Keratinocyte (primary cell): ENCODE measurements around the gene TFB1M. TPM values are rescaled to one million over a fixed set of nuclear protein-coding genes. Genes with fewer than 3 reads are reported as not detected.

Experiments used
- DNase-seq: peaks from one replicate; pipeline ENCODE4 v3.0.0-alpha.2; 2011; ENCODE audit warnings: low read depth, missing footprints, low spot score
- FAIRE-seq: peaks from 2 replicates; lab custom pipeline; 2011; peaks lifted over from hg19 to GRCh38; lab: Jason Lieb, UNC
- H2AFZ ChIP-seq: 2 replicates; pipeline ENCODE4 v1.6.0; 2012; ENCODE audit warnings: low read length, control low read depth, inconsistent platforms; ENCODE audit not compliant: control insufficient read depth
- H3K27ac ChIP-seq: 2 replicates; pipeline ENCODE4 v1.5.1; 2011; ENCODE audit warnings: low read length; ENCODE audit not compliant: control insufficient read depth, insufficient read depth
- H3K27me3 ChIP-seq: 3 replicates; pipeline ENCODE4 v1.6.0; 2011; ENCODE audit warnings: low read length; ENCODE audit not compliant: control insufficient read depth, insufficient read depth; ENCODE audit errors: extremely low read depth
- H3K36me3 ChIP-seq, 2 experiments: 2 replicates in 1 of 2; 3 replicates in 1 of 2; pipeline ENCODE4 v1.5.1; 2011; ENCODE audit warnings: low read length in 2 of 2, mild to moderate bottlenecking in 1 of 2; ENCODE audit not compliant: control insufficient read depth in 2 of 2, insufficient read depth in 2 of 2; ENCODE audit errors: extremely low read depth in 1 of 2
- H3K4me1 ChIP-seq: 3 replicates; pipeline ENCODE4 v1.5.1; 2011; ENCODE audit warnings: low read length; ENCODE audit not compliant: control insufficient read depth, insufficient read depth; ENCODE audit errors: extremely low read depth
- H3K4me2 ChIP-seq: 3 replicates; pipeline ENCODE4 v1.6.0; 2011; ENCODE audit warnings: low read depth, low read length; ENCODE audit not compliant: control insufficient read depth, insufficient read depth; ENCODE audit errors: extremely low read depth
- H3K4me3 ChIP-seq, 3 experiments: fragments of 200-600 bp in 1 of 3; sonication (generic) in 1 of 3; 2 replicates in 2 of 3; 3 replicates in 1 of 3; pipeline ENCODE4 v1.5.1; 2011 to 2016; ENCODE audit warnings: low read length in 3 of 3, mild to moderate bottlenecking in 3 of 3, control low read depth in 2 of 3, inconsistent platforms in 1 of 3, low read depth in 1 of 3, mixed read lengths in 1 of 3, mixed run types in 1 of 3, moderate library complexity in 1 of 3; ENCODE audit not compliant: control insufficient read depth in 2 of 3, insufficient read depth in 2 of 3; ENCODE audit errors: extremely low read depth in 1 of 3
- H3K79me2 ChIP-seq: 2 replicates; pipeline ENCODE4 v1.6.0; 2012; ENCODE audit warnings: low read length; ENCODE audit not compliant: control insufficient read depth, insufficient read depth
- H3K9ac ChIP-seq: 3 replicates; pipeline ENCODE4 v1.6.0; 2011; ENCODE audit warnings: low read length; ENCODE audit not compliant: control insufficient read depth, insufficient read depth; ENCODE audit errors: extremely low read depth
- H3K9me1 ChIP-seq: 3 replicates; pipeline ENCODE4 v1.6.0; 2011; ENCODE audit warnings: low read length; ENCODE audit not compliant: control insufficient read depth, insufficient read depth; ENCODE audit errors: extremely low read depth
- H3K9me3 ChIP-seq: 2 replicates; pipeline ENCODE4 v1.5.1; 2012; ENCODE audit warnings: low read depth, low read length; ENCODE audit not compliant: control insufficient read depth
- H4K20me1 ChIP-seq: 3 replicates; pipeline ENCODE4 v1.6.0; 2011; ENCODE audit warnings: low read length; ENCODE audit not compliant: control insufficient read depth, insufficient read depth; ENCODE audit errors: extremely low read depth
- EZH2 ChIP-seq: IDR thresholded peaks from one replicate; pipeline ENCODE4 v1.6.1; 2012; ENCODE audit warnings: inconsistent platforms, mild to moderate bottlenecking, low read length, moderate library complexity
- dilution Hi-C: fragments of 300-500 bp; cut with MboI; formaldehyde crosslinking; loops from one replicate; pipeline ENCODE4 v1.7.0; 2020; ENCODE audit warnings: low sequenced_read_pairs; ENCODE audit not compliant: extremely low pct_ligation_motif_present
- polyA plus RNA-seq, 5 experiments: library from polyadenylated mRNA; depleted of rRNA in 3 of 5; stranded (reverse) in 3 of 5; stranded (forward) in 1 of 5; unstranded in 1 of 5; fragments of >200 nt; gene quantifications; 1 replicate in 1 of 5; 2 replicates in 3 of 5; 3 replicates in 1 of 5; pipeline versions ENCODE4 v1.2.1 to v1.2.3, GENCODE V29; 2011 to 2012; ENCODE audit warnings: missing spikeins in 2 of 5, low read depth in 1 of 5, low replicate concordance in 1 of 5
- TF ChIP-seq, protein P1 (sequence below), 3 experiments: IDR thresholded peaks in 1 of 3; conservative IDR thresholded peaks in 1 of 3; optimal IDR thresholded peaks in 1 of 3; 2 replicates in 2 of 3; 3 replicates in 1 of 3; pipeline versions ENCODE3 to v1.5.1; 2011; ENCODE audit warnings: low read length in 3 of 3, mild to moderate bottlenecking in 3 of 3, moderate library complexity in 2 of 3, control low read depth in 1 of 3, inconsistent platforms in 1 of 3; ENCODE audit not compliant: insufficient read depth in 2 of 3; ENCODE audit errors: extremely low read depth in 1 of 3

TFB1M gene
- polyA plus RNA-seq, 1 donor (not counting 4 experiments of a cell fraction or from before 2014, with no cell fraction given) = 38.6 TPM

DNA sequence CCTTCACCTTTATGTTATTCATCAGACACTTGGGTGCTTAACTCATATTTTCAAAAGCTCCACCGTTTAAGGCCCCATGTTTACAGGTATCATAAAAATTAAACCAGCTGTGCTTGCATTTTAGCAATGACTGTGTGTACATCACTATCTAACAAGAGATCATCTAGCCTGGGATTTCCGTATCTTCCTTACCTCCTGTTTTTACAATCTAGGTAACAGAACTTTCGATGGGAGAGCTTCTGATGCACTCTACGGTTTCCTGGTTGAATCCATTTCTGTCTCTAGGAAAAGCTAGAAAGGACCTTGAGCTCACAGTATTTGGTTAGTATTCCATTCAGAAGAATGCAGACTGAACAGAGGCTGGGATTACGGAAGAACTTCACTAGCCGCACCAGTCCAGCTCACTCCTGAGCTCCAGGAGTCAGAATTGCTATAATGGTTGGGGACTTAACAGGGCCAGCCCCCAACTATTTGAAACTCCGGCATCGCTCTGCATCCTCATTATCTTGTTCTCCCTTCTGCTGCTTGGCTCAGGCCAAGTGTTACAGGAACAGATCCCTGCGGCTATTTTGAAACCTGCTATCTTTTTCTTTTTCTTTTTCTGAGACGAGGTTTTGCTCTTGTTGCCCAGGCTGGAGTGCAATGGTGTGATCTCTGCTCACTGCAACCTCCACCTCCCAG is 63.4 kb downstream of the TFB1M start:
- Histone ChIP-seq H3K4me3 (no peak overlapping the region), H4K20me1 (no peaks in the 10 kb centered on the region), H3K36me3 (peaks cover 12 to 18% of the 10 kb centered on the region in 2 experiments), H2AFZ (no peak overlapping the region), H3K4me2 (no peak overlapping the region), H3K9ac (no peak overlapping the region), H3K79me2 (no peaks in the 10 kb centered on the region), H3K9me1 (no peaks in the 10 kb centered on the region), H3K4me1 (peaks cover 13% of the 10 kb centered on the region), H3K9me3 (no peaks in the 10 kb centered on the region), H3K27ac (no peak overlapping the region), H3K27me3 (no peaks in the 10 kb centered on the region)
- dilution Hi-C loops = no loop called here
- TF ChIP-seq, protein P1, sequence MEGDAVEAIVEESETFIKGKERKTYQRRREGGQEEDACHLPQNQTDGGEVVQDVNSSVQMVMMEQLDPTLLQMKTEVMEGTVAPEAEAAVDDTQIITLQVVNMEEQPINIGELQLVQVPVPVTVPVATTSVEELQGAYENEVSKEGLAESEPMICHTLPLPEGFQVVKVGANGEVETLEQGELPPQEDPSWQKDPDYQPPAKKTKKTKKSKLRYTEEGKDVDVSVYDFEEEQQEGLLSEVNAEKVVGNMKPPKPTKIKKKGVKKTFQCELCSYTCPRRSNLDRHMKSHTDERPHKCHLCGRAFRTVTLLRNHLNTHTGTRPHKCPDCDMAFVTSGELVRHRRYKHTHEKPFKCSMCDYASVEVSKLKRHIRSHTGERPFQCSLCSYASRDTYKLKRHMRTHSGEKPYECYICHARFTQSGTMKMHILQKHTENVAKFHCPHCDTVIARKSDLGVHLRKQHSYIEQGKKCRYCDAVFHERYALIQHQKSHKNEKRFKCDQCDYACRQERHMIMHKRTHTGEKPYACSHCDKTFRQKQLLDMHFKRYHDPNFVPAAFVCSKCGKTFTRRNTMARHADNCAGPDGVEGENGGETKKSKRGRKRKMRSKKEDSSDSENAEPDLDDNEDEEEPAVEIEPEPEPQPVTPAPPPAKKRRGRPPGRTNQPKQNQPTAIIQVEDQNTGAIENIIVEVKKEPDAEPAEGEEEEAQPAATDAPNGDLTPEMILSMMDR (optimal IDR thresholded peaks at IDR 0.05 in 1 of 3, IDR thresholded peaks at IDR 0.05 in 1 of 3, conservative IDR thresholded peaks at IDR 0.05 in 1 of 3; ENCODE audit: extremely low read depth in 1 of 3, insufficient read depth in 2 of 3, low read length in 3 of 3) = no peak
- no peak for TF ChIP-seq EZH2
- FAIRE-seq (no peak), DNase-seq (no peak)

DNA sequence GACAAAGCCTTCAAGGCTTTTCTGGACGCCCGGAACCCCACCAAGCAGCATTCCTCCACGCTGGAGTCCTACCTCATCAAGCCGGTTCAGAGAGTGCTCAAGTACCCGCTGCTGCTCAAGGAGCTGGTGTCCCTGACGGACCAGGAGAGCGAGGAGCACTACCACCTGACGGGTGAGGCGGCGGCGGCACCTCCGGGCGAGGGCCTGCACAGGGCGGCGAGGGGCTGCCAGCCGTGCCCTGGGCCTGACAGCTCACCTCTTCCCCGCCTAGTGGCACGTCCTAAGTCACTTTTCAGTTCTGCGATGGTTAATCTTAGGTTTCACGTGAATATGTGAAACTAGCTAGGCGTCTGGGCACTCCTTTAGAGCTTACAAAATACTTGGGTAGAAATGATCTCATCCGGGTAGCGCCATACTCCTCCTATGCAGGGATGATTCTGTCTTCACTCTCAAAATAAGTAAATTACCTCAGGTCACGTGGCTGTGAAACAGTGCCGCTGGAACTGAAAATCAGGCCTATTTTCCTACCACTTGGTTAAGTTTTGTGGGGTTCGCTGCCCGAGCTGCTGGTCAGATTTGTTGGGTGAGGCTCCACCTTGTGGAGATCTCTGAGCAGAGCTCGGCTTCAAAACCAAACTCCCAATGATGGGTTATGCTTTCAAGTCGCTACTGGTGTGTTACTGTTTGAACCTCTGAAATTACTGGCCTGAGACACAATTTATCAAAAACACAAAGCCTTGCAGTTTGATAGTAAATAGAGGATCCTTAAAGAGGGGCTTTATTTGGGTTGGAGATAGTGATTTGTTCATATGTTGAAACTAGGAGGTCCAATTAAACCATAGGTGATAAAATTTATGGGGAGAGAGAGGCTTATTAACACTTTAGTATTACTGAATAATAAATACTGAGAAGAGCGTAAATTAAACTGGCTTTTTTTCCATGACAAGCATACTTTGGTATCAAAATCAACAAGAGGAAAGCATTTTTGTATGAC is 66.0 kb downstream of the TFB1M start:
- H4K20me1 ChIP-seq = no peaks in the 10 kb centered on the region
- H3K9ac ChIP-seq = peak overlapping the region; percentile 71
- H2AFZ ChIP-seq = no peak overlapping the region
- H3K4me3 ChIP-seq = peak overlapping the region in 1 of 3 experiments; percentile 40
- no peaks in the 10 kb centered on the region for H3K79me2 ChIP-seq
- DNase-seq (no peak), FAIRE-seq (peak; percentile 74)
- no peaks in the 10 kb centered on the region for H3K9me3 ChIP-seq
- peak overlapping the region; percentile 62 for H3K27ac ChIP-seq
- TF ChIP-seq, protein P1 (optimal IDR thresholded peaks at IDR 0.05 in 1 of 3, IDR thresholded peaks at IDR 0.05 in 1 of 3, conservative IDR thresholded peaks at IDR 0.05 in 1 of 3; ENCODE audit: extremely low read depth in 1 of 3, insufficient read depth in 2 of 3, low read length in 3 of 3) = peak; percentile 75 to 80 (median 76)
- TF ChIP-seq EZH2 = no peak
- no peaks in the 10 kb centered on the region for H3K9me1 ChIP-seq
- peaks cover 4 to 9% of the 10 kb centered on the region in 2 experiments for H3K36me3 ChIP-seq
- H3K4me1 ChIP-seq = peaks cover 13% of the 10 kb centered on the region
- dilution Hi-C loops = no loop called here
- no peaks in the 10 kb centered on the region for H3K27me3 ChIP-seq
- peak overlapping the region; percentile 65 for H3K4me2 ChIP-seq
